Loucy (cell line): Measurements from ENCODE around the gene SAP25.

Experiments
- CTCF ChIP-seq: fragments of 200-600 bp; sonication (generic); conservative IDR thresholded peaks from 2 replicates; pipeline ENCODE4 v1.5.1; 2014; ENCODE audit warnings: mild to moderate bottlenecking, antibody characterized with exemption, low read length
- EZH2phosphoT487 ChIP-seq: fragments of 200-600 bp; IDR thresholded peaks from 2 replicates; pipeline ENCODE4 v1.6.1; 2018; ENCODE audit warnings: antibody characterized with exemption, mild to moderate bottlenecking, moderate library complexity, borderline replicate concordance

DNA sequence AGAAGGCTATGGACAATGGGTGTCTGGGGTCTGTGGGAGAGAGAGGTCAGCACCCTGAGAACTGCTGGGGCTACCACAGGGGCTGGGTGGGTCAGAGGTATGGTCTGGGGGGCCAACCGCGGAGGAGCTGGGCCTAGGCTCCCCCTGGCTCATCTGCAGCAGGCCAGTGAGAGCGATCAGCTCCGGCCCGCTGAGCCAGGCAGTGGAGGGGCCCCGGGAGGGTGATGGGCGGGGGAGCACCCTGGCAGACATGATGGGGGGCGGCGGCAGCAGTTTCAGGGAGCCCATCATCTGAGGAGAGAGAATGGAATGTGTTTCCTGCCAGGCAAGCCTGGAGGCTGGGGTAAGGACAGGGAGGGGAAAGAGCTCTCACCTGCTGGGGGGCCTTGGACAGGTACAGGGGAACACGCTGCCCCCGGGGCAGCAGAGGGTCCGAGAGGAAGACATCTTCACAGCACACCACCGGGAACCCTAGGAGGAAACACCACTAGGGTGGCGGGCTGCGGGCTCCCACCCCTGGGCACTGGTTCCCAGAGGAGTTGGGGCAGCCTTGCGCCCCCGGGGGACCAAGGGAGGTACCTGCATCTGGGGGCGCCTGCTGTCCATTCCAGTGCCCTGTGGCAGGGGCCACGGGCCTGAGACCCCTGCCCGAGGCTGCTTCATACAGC, 1.3 kb downstream of the SAP25 start:
- TF ChIP-seq CTCF (no peak), EZH2phosphoT487 (no peak)
